Skeletal muscle satellite cell (primary cell): ENCODE results near the gene CEBPZ.
"Not testable (repeated sequence)": the region's sequence is repeated elsewhere in the genome, so short reads cannot be mapped to it uniquely, and the experiment has no call there.

Experiments
- H3K27me3 ChIP-seq: 2 replicates; pipeline ENCODE4 v1.7.0; 2013; ENCODE audit warnings: low read length; ENCODE audit not compliant: control insufficient read depth, insufficient read depth
- H3K36me3 ChIP-seq: 2 replicates; pipeline ENCODE4 v1.7.0; 2013; ENCODE audit warnings: mild to moderate bottlenecking, control low read depth, low read length; ENCODE audit not compliant: insufficient read depth
- H3K4me1 ChIP-seq: 2 replicates; pipeline ENCODE4 v1.7.0; 2013; ENCODE audit warnings: low read length; ENCODE audit not compliant: control insufficient read depth, insufficient read depth
- H3K4me2 ChIP-seq: 2 replicates; pipeline ENCODE4 v1.7.0; 2013; ENCODE audit warnings: mild to moderate bottlenecking, low read length
- H3K4me3 ChIP-seq: 2 replicates; pipeline ENCODE4 v1.7.0; 2013; ENCODE audit warnings: low read length
- H3K9ac ChIP-seq: 2 replicates; pipeline ENCODE4 v1.7.0; 2013; ENCODE audit warnings: mild to moderate bottlenecking, low read depth, low read length, moderate library complexity
- H3K9me3 ChIP-seq: replicated peaks from 2 replicates; pipeline ENCODE4 v1.7.0; 2013; ENCODE audit warnings: mild to moderate bottlenecking, control low read depth, low read length

Gene CEBPZ

DNA sequence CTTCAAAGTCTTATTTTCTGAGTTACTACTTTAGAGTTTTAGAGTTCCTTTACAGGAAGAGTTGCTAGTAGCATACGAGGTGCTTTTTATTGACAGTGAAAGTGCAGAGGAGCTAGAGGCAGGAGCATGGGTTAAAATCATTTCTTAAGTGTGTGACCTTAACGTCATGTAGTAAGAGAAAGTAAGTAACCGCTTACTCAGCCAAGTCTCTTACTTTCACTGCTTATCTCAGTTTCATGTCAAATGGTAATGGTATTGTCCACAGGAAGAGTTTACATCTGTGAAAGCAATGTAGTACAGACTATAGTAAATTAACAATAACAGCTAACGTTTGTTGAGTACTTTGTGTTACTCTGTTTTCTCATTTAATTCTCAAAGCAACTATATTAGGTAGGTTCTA lies 12.6 kb upstream of the CEBPZ start:
- Histone ChIP-seq H3K9me3 (no peaks in the 10 kb centered on the region), H3K4me3 (no peak overlapping the region), H3K36me3 (peaks cover 68% of the 10 kb centered on the region), H3K9ac (no peak overlapping the region), H3K27me3 (no peaks in the 10 kb centered on the region), H3K4me2 (no peak overlapping the region), H3K4me1 (no peaks in the 10 kb centered on the region)

DNA sequence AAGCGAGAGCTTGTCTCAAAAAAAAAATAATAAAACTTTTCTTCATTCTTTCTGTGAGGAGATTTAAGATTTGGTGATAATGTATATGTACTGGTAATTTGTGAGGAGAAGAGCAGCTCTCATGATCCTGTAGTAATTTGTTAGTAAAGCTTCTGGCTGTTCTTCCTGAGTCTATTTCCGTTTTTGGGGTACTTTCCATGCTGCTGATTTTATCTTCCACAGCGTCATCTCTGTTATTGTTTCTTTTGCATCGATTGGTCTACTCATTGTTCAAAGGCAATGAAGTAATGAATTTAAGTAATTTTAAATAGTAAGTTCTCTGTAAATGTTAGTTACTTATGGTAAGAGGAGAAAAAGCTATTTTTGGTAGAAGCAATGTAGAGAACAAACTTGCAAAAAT lies 12.0 kb upstream of the CEBPZ start:
- H3K36me3 ChIP-seq, result peaks cover 65% of the 10 kb centered on the region
- no peaks in the 10 kb centered on the region for H3K4me1 ChIP-seq
- no peak overlapping the region for H3K4me3 ChIP-seq
- no peaks in the 10 kb centered on the region for H3K27me3 ChIP-seq
- no peak overlapping the region for H3K9ac ChIP-seq
- H3K9me3 ChIP-seq, result no peaks in the 10 kb centered on the region
- no peak overlapping the region for H3K4me2 ChIP-seq

DNA sequence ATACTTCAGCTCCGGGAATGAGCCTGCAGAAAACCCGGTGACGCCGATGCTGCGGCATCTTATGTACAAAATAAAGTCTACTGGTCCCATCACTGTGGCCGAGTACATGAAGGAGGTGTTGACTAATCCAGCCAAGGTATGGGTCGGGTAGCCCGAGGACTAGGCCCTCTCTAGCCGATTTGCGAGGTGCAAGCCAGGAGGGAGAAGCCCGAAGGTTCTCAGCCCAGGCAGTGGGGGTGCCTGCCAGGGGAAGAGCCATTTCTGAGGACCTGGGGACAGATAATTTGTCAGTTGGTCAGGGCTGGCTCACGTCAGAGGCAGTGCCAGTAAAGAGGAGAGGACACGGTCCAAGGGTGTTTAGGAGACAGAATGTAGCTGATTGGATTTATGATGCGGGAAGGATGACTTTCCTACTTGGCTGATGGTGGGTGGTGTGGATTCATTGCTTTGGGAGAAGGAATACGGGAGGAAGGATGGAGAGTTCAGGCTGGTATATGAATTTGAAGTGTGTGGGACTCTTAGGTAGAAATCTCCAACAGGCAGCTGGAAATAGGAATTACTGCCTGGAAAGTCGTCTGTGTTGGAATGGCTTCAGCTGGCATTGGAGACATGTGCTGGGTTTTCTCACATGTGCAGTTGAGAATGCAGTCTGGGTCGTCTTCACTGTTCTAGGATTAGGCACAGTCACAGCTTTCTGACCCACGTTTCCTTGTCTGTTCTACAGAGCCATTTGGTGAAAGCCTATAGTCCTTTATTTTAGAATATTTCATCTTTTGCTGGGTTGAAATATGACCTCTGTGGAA lies 936 bp upstream of the CEBPZ start:
- peaks cover 18% of the 10 kb centered on the region for H3K36me3 ChIP-seq
- peak overlapping the region; percentile 97 for H3K4me2 ChIP-seq
- H3K27me3 ChIP-seq, result no peaks in the 10 kb centered on the region
- peaks cover 23% of the 10 kb centered on the region for H3K4me1 ChIP-seq
- H3K4me3 ChIP-seq, result peak overlapping the region; percentile 94
- H3K9ac ChIP-seq, result peak overlapping the region; percentile 94
- no peaks in the 10 kb centered on the region for H3K9me3 ChIP-seq

DNA sequence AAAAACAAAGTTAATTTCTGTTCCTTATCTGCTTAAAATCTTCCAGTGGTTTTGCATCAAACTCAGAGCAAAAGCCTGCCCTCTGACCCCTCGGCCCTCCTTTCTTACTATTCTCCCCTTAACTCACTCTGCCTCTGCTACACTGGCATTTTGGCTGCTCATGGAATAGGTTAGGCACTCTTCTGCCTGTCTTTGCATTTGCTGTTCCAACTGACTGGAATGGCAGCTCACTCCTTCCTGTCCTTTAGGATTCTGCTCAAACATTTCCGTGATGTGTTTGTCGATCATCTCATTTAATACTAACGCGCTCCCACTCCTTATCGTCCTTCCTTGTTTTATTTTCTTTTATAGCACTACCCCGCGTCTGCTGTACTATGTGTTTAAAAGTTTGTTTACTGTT lies 815 bp downstream of the CEBPZ start:
- H3K4me2 ChIP-seq, result peak overlapping the region; percentile 97
- peaks cover 23% of the 10 kb centered on the region for H3K36me3 ChIP-seq
- peak overlapping the region; percentile 94 for H3K9ac ChIP-seq
- no peaks in the 10 kb centered on the region for H3K9me3 ChIP-seq
- peak overlapping the region; percentile 94 for H3K4me3 ChIP-seq
- H3K27me3 ChIP-seq, result no peaks in the 10 kb centered on the region
- H3K4me1 ChIP-seq, result peaks cover 23% of the 10 kb centered on the region

DNA sequence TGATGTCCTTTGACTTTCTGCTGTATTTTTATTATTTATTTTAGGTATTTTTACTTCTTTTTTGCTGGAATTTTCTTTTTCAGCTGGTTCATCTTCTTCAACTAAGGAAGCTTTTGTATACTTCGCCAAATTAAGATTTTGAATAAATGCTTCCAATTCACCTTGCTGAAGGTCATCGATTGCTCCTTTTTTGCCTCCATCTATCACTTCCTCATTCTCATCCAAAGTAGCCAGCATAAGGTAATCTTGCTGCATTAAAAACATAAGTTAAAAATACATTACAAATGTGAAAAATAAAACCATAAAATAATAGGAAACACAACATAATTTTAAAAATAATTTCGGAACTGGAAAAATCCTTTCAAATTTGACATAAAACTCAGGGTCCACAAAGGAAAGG lies 2.6 kb downstream of the CEBPZ start:
- Histone ChIP-seq H3K4me1 (peaks cover 23% of the 10 kb centered on the region), H3K4me2 (no peak overlapping the region), H3K27me3 (no peaks in the 10 kb centered on the region), H3K4me3 (no peak overlapping the region), H3K9ac (no peak overlapping the region), H3K9me3 (no peaks in the 10 kb centered on the region), H3K36me3 (peaks cover 23% of the 10 kb centered on the region)

DNA sequence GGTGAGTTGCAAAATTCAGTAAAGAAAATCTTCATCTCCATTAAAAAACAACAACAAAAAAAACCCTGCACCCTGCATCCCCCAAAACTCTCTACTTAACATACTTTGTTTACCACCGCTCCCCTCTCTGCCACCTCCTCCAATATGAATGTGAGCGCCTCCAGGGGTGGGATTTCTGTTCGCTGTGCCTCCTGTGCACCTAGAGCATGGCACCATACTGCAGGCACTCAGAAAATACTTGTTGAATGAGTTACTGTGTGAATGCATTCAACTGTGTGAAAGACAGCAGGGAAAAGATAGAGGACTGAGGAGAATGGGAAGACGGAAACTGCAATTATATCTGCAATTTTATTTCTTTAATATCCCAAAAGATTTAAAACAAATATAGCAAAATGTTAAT lies 4.5 kb downstream of the CEBPZ start:
- Histone ChIP-seq H3K9ac (no peak overlapping the region), H3K4me2 (no peak overlapping the region), H3K4me3 (no peak overlapping the region), H3K36me3 (peaks cover 30% of the 10 kb centered on the region), H3K9me3 (no peaks in the 10 kb centered on the region), H3K4me1 (peaks cover 14% of the 10 kb centered on the region), H3K27me3 (no peaks in the 10 kb centered on the region)

DNA sequence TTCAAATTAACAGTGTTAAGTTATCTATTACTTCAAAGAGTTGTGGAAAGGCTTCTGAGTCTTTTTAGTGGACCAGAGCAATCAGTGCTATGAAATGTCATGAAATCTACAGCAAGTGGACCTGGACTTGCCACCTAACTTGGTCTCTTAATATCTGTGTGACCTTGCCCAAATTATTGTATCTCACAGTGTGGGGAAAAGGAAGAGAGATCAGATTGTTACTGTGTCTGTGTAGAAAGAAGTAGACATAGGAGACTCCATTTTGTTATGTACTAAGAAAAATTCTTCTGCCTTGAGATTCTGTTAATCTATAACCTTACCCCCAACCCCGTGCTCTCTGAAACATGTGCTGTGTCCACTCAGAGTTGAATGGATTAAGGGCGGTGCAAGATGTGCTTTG lies 6.3 kb downstream of the CEBPZ start:
- not testable (repeated sequence) for H3K9ac ChIP-seq, H3K4me2 ChIP-seq, H3K27me3 ChIP-seq, H3K4me3 ChIP-seq, H3K4me1 ChIP-seq, H3K9me3 ChIP-seq
- H3K36me3 ChIP-seq, result peaks cover 46% of the 10 kb centered on the region

DNA sequence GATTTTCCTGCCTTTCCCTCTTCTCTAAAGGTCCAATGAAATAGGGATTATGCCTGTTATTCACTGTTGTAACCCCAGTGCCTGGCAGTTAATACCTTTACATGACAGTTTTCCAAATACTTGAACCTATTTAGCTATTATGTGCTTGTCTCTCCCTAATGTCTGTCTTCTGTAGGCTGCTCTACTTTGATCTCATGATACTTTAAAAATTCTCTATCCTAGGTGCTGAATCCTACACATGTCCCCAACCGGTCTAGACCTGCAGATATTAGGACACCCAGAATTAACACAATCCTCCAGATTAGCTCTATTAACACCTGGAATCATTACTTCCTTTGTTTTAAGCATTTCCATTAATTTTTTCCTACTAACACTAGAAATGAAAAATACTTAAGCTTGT lies 7.3 kb downstream of the CEBPZ start:
- H3K9me3 ChIP-seq, result no peaks in the 10 kb centered on the region
- no peak overlapping the region for H3K9ac ChIP-seq
- H3K36me3 ChIP-seq, result peaks cover 50% of the 10 kb centered on the region
- H3K4me3 ChIP-seq, result no peak overlapping the region
- H3K4me1 ChIP-seq, result no peaks in the 10 kb centered on the region
- H3K27me3 ChIP-seq, result no peaks in the 10 kb centered on the region
- no peak overlapping the region for H3K4me2 ChIP-seq

DNA sequence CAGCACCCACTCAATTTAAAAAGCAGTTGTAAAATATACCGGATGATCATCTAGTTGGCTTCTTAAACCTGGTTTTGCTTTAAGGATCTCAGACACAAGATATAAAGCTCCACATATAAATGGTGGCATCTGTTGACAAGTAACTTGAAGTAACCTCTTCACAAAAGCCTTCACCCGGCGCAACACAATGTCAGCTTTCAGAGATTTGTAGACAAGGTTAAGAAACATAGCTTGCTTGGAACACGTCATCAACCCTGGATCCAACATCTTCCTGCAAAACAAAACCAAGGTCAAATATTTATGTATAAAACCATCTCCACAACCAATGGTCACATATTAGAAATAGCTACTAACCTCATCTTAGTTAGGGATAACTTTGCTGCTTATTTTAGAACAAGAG lies 8.3 kb downstream of the CEBPZ start:
- Histone ChIP-seq H3K4me2 (no peak overlapping the region), H3K36me3 (peaks cover 49% of the 10 kb centered on the region), H3K9me3 (no peaks in the 10 kb centered on the region), H3K9ac (no peak overlapping the region), H3K4me3 (no peak overlapping the region), H3K4me1 (no peaks in the 10 kb centered on the region), H3K27me3 (no peaks in the 10 kb centered on the region)

DNA sequence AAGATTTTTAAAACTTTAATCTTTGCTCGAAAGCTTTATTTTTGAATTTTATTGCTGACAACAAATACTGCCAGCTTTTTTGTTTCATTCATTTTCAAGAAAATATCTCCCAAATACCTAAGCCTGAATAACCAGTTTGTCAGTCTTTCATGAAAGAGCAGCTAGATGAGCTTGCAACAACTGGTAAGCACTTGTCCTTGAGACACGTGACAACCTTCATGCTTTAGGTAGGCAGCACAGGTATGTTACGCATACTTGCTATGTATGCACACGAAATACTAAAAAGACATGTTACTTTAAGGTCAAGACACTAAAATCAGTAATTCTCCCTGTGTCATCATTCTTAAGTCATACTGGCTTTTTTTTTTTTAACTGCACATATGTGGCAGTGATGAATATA lies 12.3 kb downstream of the CEBPZ start:
- peaks cover 54% of the 10 kb centered on the region for H3K36me3 ChIP-seq
- no peak overlapping the region for H3K9ac ChIP-seq
- H3K9me3 ChIP-seq, result no peaks in the 10 kb centered on the region
- H3K4me2 ChIP-seq, result no peak overlapping the region
- H3K4me3 ChIP-seq, result no peak overlapping the region
- peaks cover 6% of the 10 kb centered on the region for H3K4me1 ChIP-seq
- H3K27me3 ChIP-seq, result no peaks in the 10 kb centered on the region

DNA sequence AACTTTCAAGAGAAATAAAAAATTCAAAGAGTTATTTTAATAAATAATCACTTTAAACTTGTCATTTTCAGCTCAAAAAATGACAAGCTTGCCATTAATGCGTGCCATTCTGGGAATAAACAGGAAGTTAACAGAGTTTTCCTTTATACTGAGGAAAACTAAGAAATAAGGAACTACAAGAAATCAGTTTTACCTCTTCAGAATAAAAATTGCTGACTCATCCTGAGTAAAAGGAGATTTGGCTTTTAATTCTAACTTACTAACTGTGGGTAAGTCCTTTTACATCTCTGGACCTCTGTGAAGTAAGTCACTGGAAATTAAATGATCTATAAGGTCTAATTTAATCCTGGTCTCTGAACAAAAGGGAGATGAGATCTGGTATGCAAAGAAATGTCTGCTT lies 16.1 kb downstream of the CEBPZ start:
- Histone ChIP-seq H3K4me3 (no peak overlapping the region), H3K4me2 (no peak overlapping the region), H3K36me3 (peaks cover 64% of the 10 kb centered on the region), H3K27me3 (no peaks in the 10 kb centered on the region), H3K9me3 (no peaks in the 10 kb centered on the region), H3K4me1 (peaks cover 8% of the 10 kb centered on the region), H3K9ac (no peak overlapping the region)

DNA sequence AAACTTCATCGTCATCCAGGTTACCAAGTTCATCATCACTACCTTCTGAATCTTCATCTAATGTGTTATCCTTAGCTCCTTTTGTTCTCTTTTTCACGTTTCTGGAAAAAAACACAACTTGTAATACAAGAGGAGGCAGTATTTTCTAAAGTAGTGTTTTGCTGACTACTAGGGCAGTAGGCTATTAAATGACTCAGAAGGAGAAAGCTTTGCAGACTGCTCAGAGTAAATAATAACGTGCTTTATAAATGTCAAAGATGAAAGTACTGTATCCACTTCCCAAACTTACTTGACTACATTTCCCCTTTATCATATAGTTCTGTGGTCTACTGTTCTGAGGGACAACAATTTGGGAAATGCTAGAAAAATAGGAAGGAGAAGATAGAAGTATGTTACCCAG lies 19.5 kb downstream of the CEBPZ start:
- Histone ChIP-seq H3K4me1 (peaks cover 8% of the 10 kb centered on the region), H3K4me2 (no peak overlapping the region), H3K4me3 (no peak overlapping the region), H3K9me3 (no peaks in the 10 kb centered on the region), H3K9ac (no peak overlapping the region), H3K36me3 (peaks cover 84% of the 10 kb centered on the region), H3K27me3 (no peaks in the 10 kb centered on the region)
